Uterus (tissue), 4 donors: ENCODE measurements around the gene ADD2. TPM values are rescaled to one million over a fixed set of nuclear protein-coding genes. Genes with fewer than 3 reads are reported as not detected.

Experiments
- DNase-seq, 2 donors: peaks; one replicate each; pipeline ENCODE4 v3.0.0-alpha.2; 2019 to 2020
- H3K27ac ChIP-seq, 2 donors: fragments of 200-600 bp; sonication (generic); 1 replicate in 1 of 2; 2 replicates in 1 of 2; pipeline ENCODE4 v1.5.1; 2016 to 2018
- H3K27me3 ChIP-seq, 2 donors: fragments of 200-600 bp; sonication (generic); one replicate each; pipeline ENCODE4 v1.5.1; 2018 to 2019; ENCODE audit warnings: control low read depth in 1 of 2
- H3K36me3 ChIP-seq, 2 donors: fragments of 200-600 bp; sonication (generic); one replicate each; pipeline ENCODE4 v1.5.1; 2019; ENCODE audit warnings: control low read depth in 1 of 2
- H3K4me1 ChIP-seq, 2 donors: fragments of 200-600 bp; sonication (generic); one replicate each; pipeline ENCODE4 v1.5.1; 2018 to 2019; ENCODE audit warnings: control low read depth in 1 of 2
- H3K4me3 ChIP-seq, 2 donors: fragments of 200-600 bp; sonication (generic); 1 replicate in 1 of 2; 2 replicates in 1 of 2; pipeline ENCODE4 v1.5.1; 2018 to 2019; ENCODE audit warnings: mild to moderate bottlenecking in 1 of 2
- H3K9me3 ChIP-seq, 2 donors: fragments of 200-600 bp; sonication (generic); one replicate each; pipeline ENCODE4 v1.5.1; 2019; ENCODE audit warnings: control low read depth in 1 of 2
- CTCF ChIP-seq, 4 experiments: fragments of 200-600 bp in 2 of 4; fragments of 450-650 bp in 2 of 4; sonication (generic) in 2 of 4; IDR thresholded peaks; one replicate each; pipeline ENCODE4 v1.5.1; 2016 to 2019; ENCODE audit warnings: antibody characterized with exemption in 4 of 4, mild to moderate bottlenecking in 2 of 4, moderate library complexity in 1 of 4
- POLR2A ChIP-seq, 2 donors: fragments of 450-650 bp; IDR thresholded peaks; one replicate each; pipeline ENCODE4 v1.6.1; 2016; ENCODE audit warnings: antibody characterized with exemption in 2 of 2, mild to moderate bottlenecking in 1 of 2, moderate library complexity in 1 of 2
- intact Hi-C: fragments of 100-400 bp; cut with DNase I; formaldehyde crosslinking; loops from one replicate; pipeline ENCODE4 v1.15.1; 2023; ENCODE audit warnings: low total_unique reads
- total RNA-seq, 4 donors: library from RNA; depleted of rRNA in 3 of 4; stranded (reverse); fragments of >200 nt in 3 of 4; gene quantifications; one replicate each; pipeline versions ENCODE4 v1.1.0 to v1.2.4, GENCODE V29; 2014 to 2023
- donor health status: DM: yes; HTN: yes; CAD: no.

Gene ADD2
- total RNA-seq, 4 donors from 2014 or later = 0.51 to 5.2 (median 2.6) TPM

- no peaks in the 10 kb centered on the region for H3K27me3 ChIP-seq
- H3K4me3 ChIP-seq = no peak overlapping the region
- H3K9me3 ChIP-seq = no peaks in the 10 kb centered on the region
- H3K27ac ChIP-seq = no peak overlapping the region
- TF ChIP-seq POLR2A (IDR thresholded peaks at IDR 0.05) = no peak
- no peak for TF ChIP-seq CTCF (IDR thresholded peaks at IDR 0.05)
- intact Hi-C loops = no loop called here
- H3K4me1 ChIP-seq = no peaks in the 10 kb centered on the region
- no peaks in the 10 kb centered on the region for H3K36me3 ChIP-seq
- no peak for DNase-seq
Measured at GRCh38 chr2:70620020-70620419, 148.0 kb downstream of the ADD2 start.

DNA sequence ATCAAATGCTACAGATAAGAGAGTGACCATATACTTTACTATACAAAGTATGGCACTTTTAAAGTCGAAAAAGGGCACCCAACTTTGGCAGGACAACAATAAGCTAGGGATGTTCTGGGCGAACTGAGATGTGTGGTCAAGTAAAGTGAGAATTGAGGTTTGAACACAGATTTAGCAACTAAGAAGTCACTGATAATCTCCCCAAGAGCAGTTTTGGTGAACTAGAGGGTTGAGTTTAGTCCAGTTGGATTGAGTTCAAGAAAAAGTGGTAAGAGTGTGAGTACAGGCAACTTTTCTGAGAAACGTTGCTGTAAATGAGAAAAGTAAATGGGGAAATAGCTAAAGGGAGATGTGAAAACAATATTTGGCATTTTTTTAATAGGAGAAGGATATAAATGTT is 148.8 kb downstream of the ADD2 start:
- H3K9me3 ChIP-seq = no peaks in the 10 kb centered on the region
- H3K27ac ChIP-seq = no peak overlapping the region
- intact Hi-C loops = loop anchor here (5.0 kb wide), 1 partner anchor 277 kb away; no protein-coding TSS in a partner anchor
- no peaks in the 10 kb centered on the region for H3K4me1 ChIP-seq
- no peak for DNase-seq
- H3K36me3 ChIP-seq = no peaks in the 10 kb centered on the region
- no peak for TF ChIP-seq CTCF (IDR thresholded peaks at IDR 0.05)
- TF ChIP-seq POLR2A (IDR thresholded peaks at IDR 0.05) = no peak
- H3K27me3 ChIP-seq = no peaks in the 10 kb centered on the region
- no peak overlapping the region for H3K4me3 ChIP-seq

DNA sequence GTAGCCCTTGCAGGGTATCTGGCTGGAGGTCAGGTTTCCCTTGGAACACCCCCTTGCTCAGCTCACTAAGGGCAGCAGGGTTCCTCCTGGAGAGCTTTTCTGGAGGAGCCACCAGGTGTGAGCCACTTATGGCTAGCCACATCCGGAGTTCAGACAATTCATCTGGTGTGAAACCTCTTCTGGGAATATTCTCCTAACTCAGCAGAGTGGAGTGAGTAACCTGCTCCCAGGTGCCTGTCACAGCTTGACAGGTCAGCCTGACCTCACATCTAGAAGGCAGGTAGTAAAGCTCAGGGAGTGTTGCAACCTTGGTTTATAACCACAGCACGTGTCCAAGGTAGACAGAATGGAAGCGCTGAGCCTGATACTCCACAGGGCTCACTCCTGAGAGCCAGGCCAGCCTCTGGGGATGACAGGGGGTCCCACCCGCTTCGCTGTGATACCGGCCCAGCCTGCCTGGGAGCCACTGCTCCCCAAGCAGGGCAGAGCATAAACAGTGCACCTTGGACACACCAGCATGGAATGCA is 151.8 kb downstream of the ADD2 start:
- no peaks in the 10 kb centered on the region for H3K27me3 ChIP-seq
- H3K4me3 ChIP-seq = no peak overlapping the region
- DNase-seq = no peak
- intact Hi-C loops = loop anchor here (5.0 kb wide), 1 partner anchor 274 kb away; no protein-coding TSS in a partner anchor
- no peaks in the 10 kb centered on the region for H3K9me3 ChIP-seq
- no peaks in the 10 kb centered on the region for H3K4me1 ChIP-seq
- no peak for TF ChIP-seq CTCF (IDR thresholded peaks at IDR 0.05)
- TF ChIP-seq POLR2A (IDR thresholded peaks at IDR 0.05) = no peak
- no peak overlapping the region for H3K27ac ChIP-seq
- no peaks in the 10 kb centered on the region for H3K36me3 ChIP-seq

DNA sequence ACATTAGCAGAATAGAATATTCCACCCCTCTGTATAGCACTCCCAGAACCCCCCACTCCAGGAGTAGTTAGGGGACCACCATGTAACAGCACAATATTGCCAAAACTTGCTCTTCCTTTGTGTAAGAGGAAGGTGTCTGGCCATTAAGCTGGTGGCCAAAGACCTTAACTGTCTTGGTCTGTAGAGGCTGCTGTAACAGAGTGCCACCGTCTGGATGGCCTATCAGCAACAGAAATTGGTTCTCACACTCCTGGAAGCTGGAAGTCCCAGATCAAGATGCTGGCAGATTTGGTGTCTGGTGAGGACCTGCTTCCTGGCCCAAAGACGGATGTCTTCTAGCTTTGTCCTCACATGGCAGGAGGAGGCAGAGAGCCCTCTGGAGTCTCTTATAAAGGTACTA is 152.8 kb downstream of the ADD2 start:
- no peaks in the 10 kb centered on the region for H3K27me3 ChIP-seq
- no peak overlapping the region for H3K27ac ChIP-seq
- H3K9me3 ChIP-seq = no peaks in the 10 kb centered on the region
- no peak for DNase-seq
- H3K4me3 ChIP-seq = no peak overlapping the region
- intact Hi-C loops = loop anchor here (5.0 kb wide), 1 partner anchor 273 kb away; no protein-coding TSS in a partner anchor
- H3K36me3 ChIP-seq = no peaks in the 10 kb centered on the region
- H3K4me1 ChIP-seq = no peaks in the 10 kb centered on the region
- TF ChIP-seq CTCF (IDR thresholded peaks at IDR 0.05) = no peak
- no peak for TF ChIP-seq POLR2A (IDR thresholded peaks at IDR 0.05)

- no peaks in the 10 kb centered on the region for H3K36me3 ChIP-seq
- DNase-seq = no peak
- TF ChIP-seq POLR2A (IDR thresholded peaks at IDR 0.05) (no peak), CTCF (IDR thresholded peaks at IDR 0.05) (no peak)
- H3K4me1 ChIP-seq = no peaks in the 10 kb centered on the region
- H3K9me3 ChIP-seq = no peaks in the 10 kb centered on the region
- no peak overlapping the region for H3K4me3 ChIP-seq
- no peak overlapping the region for H3K27ac ChIP-seq
- H3K27me3 ChIP-seq = no peaks in the 10 kb centered on the region
- intact Hi-C loops = no loop called here
Measured at GRCh38 chr2:70613521-70613920, 154.5 kb downstream of the ADD2 start.
